Parathyroid adenoma (tissue), 2 donors: ENCODE measurements around the gene FMO5.
"Not testable (repeated sequence)": the region's sequence is repeated elsewhere in the genome, so short reads cannot be mapped to it uniquely, and the experiment has no call there.

Experiments used
- H2AFZ ChIP-seq: fragments of 300-600 bp; sonication (generic); one replicate; pipeline ENCODE4 v1.7.0; 2017; ENCODE audit warnings: antibody characterized with exemption, mild to moderate bottlenecking
- H3K27ac ChIP-seq: fragments of 300-600 bp; sonication (generic); one replicate; pipeline ENCODE4 v1.7.0; 2017
- H3K27me3 ChIP-seq: fragments of 300-600 bp; sonication (generic); one replicate; pipeline ENCODE4 v1.7.0; 2017; ENCODE audit warnings: low read length; ENCODE audit not compliant: control insufficient read depth, insufficient read depth
- H3K36me3 ChIP-seq: fragments of 300-600 bp; sonication (generic); one replicate; pipeline ENCODE4 v1.7.0; 2017; ENCODE audit warnings: low read length; ENCODE audit not compliant: control insufficient read depth, insufficient read depth
- H3K4me1 ChIP-seq: fragments of 300-600 bp; sonication (generic); one replicate; pipeline ENCODE4 v1.7.0; 2017; ENCODE audit warnings: control low read depth
- H3K4me2 ChIP-seq: fragments of 300-600 bp; sonication (generic); one replicate; pipeline ENCODE4 v1.7.0; 2017; ENCODE audit warnings: low read length
- H3K4me3 ChIP-seq: fragments of 300-600 bp; sonication (generic); one replicate; pipeline ENCODE4 v1.7.0; 2017; ENCODE audit warnings: low read depth, low read length
- H3K79me2 ChIP-seq: fragments of 300-600 bp; sonication (generic); one replicate; pipeline ENCODE4 v1.7.0; 2017; ENCODE audit warnings: control low read depth
- H3K9ac ChIP-seq: fragments of 300-600 bp; sonication (generic); one replicate; pipeline ENCODE4 v1.7.0; 2017; ENCODE audit warnings: mild to moderate bottlenecking
- H3K9me3 ChIP-seq: fragments of 300-600 bp; sonication (generic); one replicate; pipeline ENCODE4 v1.7.0; 2017; ENCODE audit warnings: low read length; ENCODE audit not compliant: control insufficient read depth
- CTCF ChIP-seq: fragments of 300-600 bp; sonication (generic); IDR thresholded peaks from one replicate; pipeline ENCODE4 v1.7.0; 2017; ENCODE audit warnings: antibody characterized with exemption, mild to moderate bottlenecking
- donor health status: primary hyperparathyroidism.

The FMO5 gene

GRCh38 chr1:147202576-147202975 lies 22.6 kb downstream of the FMO5 start:
- no peaks in the 10 kb centered on the region for H3K36me3 ChIP-seq

DNA sequence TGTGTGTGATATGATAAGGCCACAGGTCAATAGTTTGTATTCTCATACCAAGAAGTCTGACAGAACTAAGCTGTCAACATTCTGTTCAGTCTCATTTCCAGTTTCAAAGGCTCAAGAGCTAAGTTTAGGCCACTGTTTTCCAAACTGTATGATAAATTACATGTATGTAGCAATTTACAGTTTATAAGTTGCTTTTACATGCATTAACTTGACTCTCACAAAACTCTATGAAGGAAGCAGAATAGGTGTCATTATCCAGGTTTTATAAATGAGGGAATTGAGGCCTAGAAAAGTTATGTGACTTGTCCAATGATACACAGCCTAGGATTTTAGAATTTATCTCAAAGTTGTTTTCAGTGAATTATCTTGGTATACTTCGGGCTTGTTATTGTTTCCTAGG lies 23.4 kb downstream of the FMO5 start:
- peaks cover 19% of the 10 kb centered on the region for H3K4me1 ChIP-seq
- no peaks in the 10 kb centered on the region for H3K27me3 ChIP-seq
- H3K4me2 ChIP-seq: no peak overlapping the region
- H3K79me2 ChIP-seq: no peaks in the 10 kb centered on the region
- peak overlapping the region; percentile 32 for H3K27ac ChIP-seq
- peak overlapping the region; percentile 25 for H2AFZ ChIP-seq
- TF ChIP-seq CTCF: no peak
- H3K4me3 ChIP-seq: no peak overlapping the region
- no peaks in the 10 kb centered on the region for H3K36me3 ChIP-seq
- no peak overlapping the region for H3K9ac ChIP-seq
- H3K9me3 ChIP-seq: no peaks in the 10 kb centered on the region

More at GRCh38 chr1:147202576-147202975, 22.6 kb downstream of the FMO5 start:
- H2AFZ ChIP-seq: no peak overlapping the region
- H3K27me3 ChIP-seq: no peaks in the 10 kb centered on the region
- no peak overlapping the region for H3K4me3 ChIP-seq
- H3K4me2 ChIP-seq: no peak overlapping the region
- H3K9ac ChIP-seq: no peak overlapping the region
- H3K4me1 ChIP-seq: peaks cover 15% of the 10 kb centered on the region
- no peak overlapping the region for H3K27ac ChIP-seq
- H3K79me2 ChIP-seq: no peaks in the 10 kb centered on the region
- no peak for TF ChIP-seq CTCF
- no peaks in the 10 kb centered on the region for H3K9me3 ChIP-seq

DNA sequence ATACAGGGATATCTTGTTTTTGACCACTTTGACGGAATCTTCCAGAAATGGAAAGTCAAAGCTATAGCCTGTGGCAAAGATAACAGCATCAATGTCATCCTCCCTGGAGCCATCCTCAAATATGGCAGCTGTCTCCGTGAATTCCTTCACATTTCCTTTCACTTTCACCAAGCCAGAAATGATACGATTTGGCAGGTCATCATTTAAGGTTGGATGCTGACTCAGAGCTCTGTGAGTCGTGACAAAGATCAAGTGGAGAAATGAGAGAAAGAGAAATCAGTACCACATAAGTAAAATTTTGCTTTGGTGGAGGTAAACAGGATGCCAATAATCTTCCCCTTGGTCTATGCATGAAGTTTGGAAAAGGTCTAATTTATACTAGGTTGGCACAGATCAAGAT lies 23.9 kb downstream of the FMO5 start:
- Histone ChIP-seq H3K27me3 (no peaks in the 10 kb centered on the region), H3K4me3 (no peak overlapping the region), H3K4me2 (peak overlapping the region; percentile 21), H3K9ac (no peak overlapping the region), H3K9me3 (no peaks in the 10 kb centered on the region), H2AFZ (peak overlapping the region; percentile 25), H3K36me3 (no peaks in the 10 kb centered on the region), H3K4me1 (peaks cover 21% of the 10 kb centered on the region), H3K27ac (peak overlapping the region; percentile 32), H3K79me2 (no peaks in the 10 kb centered on the region)
- TF ChIP-seq CTCF: no peak

DNA sequence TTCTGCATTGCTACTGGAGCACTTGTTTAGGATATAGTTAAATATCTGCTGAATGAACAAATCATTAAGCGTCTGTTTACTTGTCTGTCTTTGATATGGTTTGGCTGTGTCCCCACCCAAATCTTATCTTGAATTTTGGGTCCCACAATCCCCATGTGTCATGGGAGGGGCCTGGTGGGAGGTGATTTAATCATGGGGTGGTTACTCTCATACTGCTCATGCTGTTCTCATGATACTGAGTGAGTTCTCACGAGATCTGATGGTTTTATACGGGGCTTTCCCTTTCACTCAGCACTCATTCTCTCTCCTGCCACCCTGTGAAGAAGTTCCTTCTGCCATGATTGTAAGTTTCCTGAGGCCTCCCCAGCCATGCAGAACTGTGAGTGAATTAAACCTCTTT lies 27.8 kb downstream of the FMO5 start:
- H3K79me2 ChIP-seq, H3K9me3 ChIP-seq, H3K36me3 ChIP-seq, H3K4me2 ChIP-seq, H3K4me3 ChIP-seq, H3K9ac ChIP-seq, H2AFZ ChIP-seq, H3K27me3 ChIP-seq: not testable (repeated sequence)
- H3K27ac ChIP-seq: peak overlapping the region; percentile 84
- H3K4me1 ChIP-seq: peaks cover 21% of the 10 kb centered on the region

DNA sequence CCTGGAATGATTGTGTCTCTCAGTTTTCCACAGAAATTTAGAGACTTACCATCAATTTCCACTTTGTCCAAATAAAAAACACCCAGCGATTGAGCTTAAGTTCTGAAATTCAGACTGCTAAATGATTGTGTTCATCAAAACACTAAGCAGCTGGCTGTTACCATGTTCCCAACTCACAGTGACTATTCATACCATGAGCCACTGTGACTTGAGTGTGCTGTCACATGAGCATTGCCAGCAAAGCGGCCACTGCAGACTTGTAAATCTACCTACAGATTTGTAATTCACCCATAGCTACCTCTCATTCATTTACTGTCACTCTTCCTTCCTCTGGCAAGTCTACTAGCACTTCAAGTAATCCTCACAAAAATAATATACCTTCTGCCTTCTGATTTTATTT lies 35.6 kb downstream of the FMO5 start:
- no peak overlapping the region for H3K4me3 ChIP-seq
- no peak for TF ChIP-seq CTCF
- H3K27ac ChIP-seq: no peak overlapping the region
- no peak overlapping the region for H3K4me2 ChIP-seq
- H3K4me1 ChIP-seq: peaks cover 3% of the 10 kb centered on the region
- H2AFZ ChIP-seq: no peak overlapping the region
- H3K27me3 ChIP-seq: no peaks in the 10 kb centered on the region
- no peak overlapping the region for H3K9ac ChIP-seq
- no peaks in the 10 kb centered on the region for H3K9me3 ChIP-seq
- H3K79me2 ChIP-seq: no peaks in the 10 kb centered on the region
- H3K36me3 ChIP-seq: no peaks in the 10 kb centered on the region
